ENCODE results near the gene RIPOR3.

Gene RIPOR3

DNA sequence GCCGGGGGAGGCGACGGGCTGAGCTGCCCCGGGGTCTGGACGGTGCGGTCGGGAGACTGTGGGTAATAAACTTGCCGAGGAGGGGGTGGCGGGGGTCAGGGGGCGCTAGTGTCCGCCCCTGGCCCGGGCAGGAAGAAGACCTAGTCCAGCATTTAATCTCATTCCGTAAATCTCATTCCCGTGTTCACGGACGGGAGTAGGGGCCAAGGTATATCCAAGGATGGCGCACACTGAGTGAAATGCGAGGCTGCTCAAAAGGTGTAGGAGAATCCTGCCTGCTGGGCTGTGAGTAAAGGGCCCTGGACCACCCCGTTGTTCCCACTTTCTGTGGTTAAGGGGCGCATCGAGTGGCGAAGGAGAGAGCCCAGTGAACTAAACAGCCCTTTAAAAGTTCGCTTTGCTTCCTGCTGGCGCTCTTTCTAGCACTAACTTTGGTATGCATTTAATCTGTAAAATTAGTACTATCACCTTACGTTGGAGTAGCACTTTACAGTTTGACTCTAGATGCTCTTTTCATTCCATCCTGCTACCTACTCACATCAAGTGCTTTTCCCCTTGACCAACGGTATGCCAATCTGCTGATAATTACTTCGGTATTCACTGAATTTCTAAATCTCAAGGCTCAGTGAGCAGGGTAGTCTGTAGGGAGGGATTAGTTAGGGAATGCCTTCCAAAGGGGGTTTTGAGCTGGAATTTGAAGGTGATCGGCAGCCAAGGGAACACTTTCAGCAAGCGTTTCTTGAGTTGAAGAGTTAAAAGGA lies 40.8 kb upstream of the RIPOR3 start:
- TF ChIP-seq FOXK2 (IDR thresholded peaks at IDR 0.05), result no peak
- no peak for TF ChIP-seq FOXM1 (IDR thresholded peaks at IDR 0.05; ENCODE audit: borderline replicate concordance)
- no peak for TF ChIP-seq ARNT (IDR thresholded peaks at IDR 0.05)
- TF ChIP-seq SUZ12 (IDR thresholded peaks at IDR 0.05), result no peak
- TF ChIP-seq ELF4 (IDR thresholded peaks at IDR 0.05), result no peak
- no peak for TF ChIP-seq BHLHE40 (IDR thresholded peaks at IDR 0.05; ENCODE audit: borderline replicate concordance)
- no peak for TF ChIP-seq NFRKB (IDR thresholded peaks at IDR 0.05)
- TF ChIP-seq, protein P1, sequence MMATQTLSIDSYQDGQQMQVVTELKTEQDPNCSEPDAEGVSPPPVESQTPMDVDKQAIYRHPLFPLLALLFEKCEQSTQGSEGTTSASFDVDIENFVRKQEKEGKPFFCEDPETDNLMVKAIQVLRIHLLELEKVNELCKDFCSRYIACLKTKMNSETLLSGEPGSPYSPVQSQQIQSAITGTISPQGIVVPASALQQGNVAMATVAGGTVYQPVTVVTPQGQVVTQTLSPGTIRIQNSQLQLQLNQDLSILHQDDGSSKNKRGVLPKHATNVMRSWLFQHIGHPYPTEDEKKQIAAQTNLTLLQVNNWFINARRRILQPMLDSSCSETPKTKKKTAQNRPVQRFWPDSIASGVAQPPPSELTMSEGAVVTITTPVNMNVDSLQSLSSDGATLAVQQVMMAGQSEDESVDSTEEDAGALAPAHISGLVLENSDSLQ (IDR thresholded peaks at IDR 0.05), result no peak
- no peak for TF ChIP-seq TARDBP (IDR thresholded peaks at IDR 0.05)
- TF ChIP-seq CTBP1 (IDR thresholded peaks at IDR 0.05; ENCODE audit: borderline replicate concordance), result no peak
- TF ChIP-seq SP1 (IDR thresholded peaks at IDR 0.05), result no peak
- no peak for TF ChIP-seq L3MBTL2 (conservative IDR thresholded peaks at IDR 0.05)
- no peak for TF ChIP-seq ZNF384 (IDR thresholded peaks at IDR 0.05)
- no peak for TF ChIP-seq HDGF (IDR thresholded peaks at IDR 0.05; ENCODE audit: borderline replicate concordance)
- no peak for TF ChIP-seq LEF1 (IDR thresholded peaks at IDR 0.05; ENCODE audit: borderline replicate concordance)
- TF ChIP-seq FOXA1 (IDR thresholded peaks at IDR 0.05), result no peak
- ChIA-PET CTCF (interaction anchor here (0.6 to 2.0 kb wide), 5 partner anchors 12 to 106 kb away, joined by 3 to 5 read pairs (median 3); no protein-coding TSS in a partner anchor), POLR2A (interaction anchor here (0.8 to 2.2 kb wide), 3 partner anchors 11 to 88 kb away, joined by 3 to 7 read pairs (median 4); no protein-coding TSS in a partner anchor)
- no peak for DNase-seq (ENCODE audit: extremely low spot score)

DNA sequence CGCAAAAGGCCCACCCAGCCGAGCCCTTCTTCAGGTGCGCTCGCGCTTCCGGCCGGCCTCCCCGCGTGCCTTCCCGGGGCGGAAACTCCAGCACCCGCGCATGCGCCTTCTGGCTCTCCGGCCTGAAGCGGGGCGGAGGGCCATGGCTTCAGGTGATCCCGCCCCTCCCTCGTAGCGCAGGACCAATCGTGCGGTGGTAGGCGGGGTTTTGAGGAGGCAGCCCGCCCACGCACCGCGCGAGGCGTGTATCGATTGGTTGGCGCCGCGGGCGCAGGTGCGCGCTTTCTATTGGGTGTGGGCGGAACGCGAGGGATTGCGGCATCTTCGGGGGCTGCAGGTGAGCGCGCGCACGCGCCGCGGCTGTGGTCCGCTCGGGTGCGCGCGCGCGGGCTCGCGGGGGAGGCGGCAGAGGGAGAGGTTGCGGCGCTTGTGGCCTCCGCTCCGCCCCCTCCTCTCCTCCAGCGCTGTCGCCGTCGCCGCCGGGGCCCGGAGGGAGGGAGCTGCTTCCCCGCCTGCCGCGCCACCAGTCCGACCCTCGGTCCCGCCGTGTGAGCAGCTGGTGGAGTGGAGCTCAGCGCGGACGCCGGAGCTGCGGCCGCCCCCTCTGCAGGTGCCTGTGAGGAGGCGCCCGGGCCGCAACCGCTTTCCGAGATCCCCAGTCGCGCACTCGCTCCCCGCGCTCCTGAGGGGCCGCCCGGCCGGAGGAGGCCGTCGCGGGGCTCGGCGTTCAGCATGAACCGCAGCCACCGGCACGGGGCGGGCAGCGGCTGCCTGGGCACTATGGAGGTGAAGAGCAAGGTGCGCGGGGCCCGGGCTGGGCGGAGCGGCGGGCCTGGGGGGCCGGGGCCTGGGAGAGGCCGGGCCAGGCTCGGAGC lies 40.0 kb upstream of the RIPOR3 start, which contains the start of gene PARD6B:
Gene PARD6B (plus strand): TSS at position 526 of the 875 bp plus-strand sequence. CDS start 207 bp downstream, at position 733.
- TF ChIP-seq TARDBP (IDR thresholded peaks at IDR 0.05) (peak; percentile 44; the same call in 1 of the 2 replicates), BHLHE40 (IDR thresholded peaks at IDR 0.05; ENCODE audit: borderline replicate concordance) (no peak), FOXA1 (IDR thresholded peaks at IDR 0.05) (no peak)
- TF ChIP-seq, protein P1 (IDR thresholded peaks at IDR 0.05), result no peak
- POLR2A ChIA-PET, result interaction anchor here (0.6 to 2.2 kb wide), 4 partner anchors 12 to 87 kb away, joined by 3 to 7 read pairs (median 4); no protein-coding TSS in a partner anchor
- CTCF ChIA-PET, result interaction anchor here (1.1 kb wide), 1 partner anchor 105 kb away, joined by 4 read pairs; no protein-coding TSS in a partner anchor
- peak; percentile 99 for DNase-seq (ENCODE audit: extremely low spot score)

DNA sequence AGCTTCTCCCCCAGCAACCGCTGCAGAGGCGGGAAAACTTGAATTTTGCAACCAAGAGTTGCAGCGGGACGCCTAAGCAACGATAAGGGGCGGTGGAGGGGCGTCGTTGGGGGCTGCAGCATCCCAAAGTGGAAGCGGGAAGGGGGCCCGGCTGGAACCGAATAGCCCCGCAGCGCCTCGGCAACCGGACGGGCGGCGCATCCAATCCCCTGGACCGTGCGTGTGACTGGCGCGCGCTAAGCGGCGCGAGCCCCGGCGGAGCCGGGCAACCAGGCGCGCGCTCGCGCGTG lies 39.4 kb upstream of the RIPOR3 start:
- TF ChIP-seq, protein P1 (IDR thresholded peaks at IDR 0.05), result peak; percentile 44; the same call in 1 of the 2 replicates
- TF ChIP-seq L3MBTL2 (conservative IDR thresholded peaks at IDR 0.05), result peak; percentile 67
- no peak for TF ChIP-seq SUZ12 (IDR thresholded peaks at IDR 0.05)
- DNase-seq (ENCODE audit: extremely low spot score), result no peak
- CTCF ChIA-PET, result no interaction called here

DNA sequence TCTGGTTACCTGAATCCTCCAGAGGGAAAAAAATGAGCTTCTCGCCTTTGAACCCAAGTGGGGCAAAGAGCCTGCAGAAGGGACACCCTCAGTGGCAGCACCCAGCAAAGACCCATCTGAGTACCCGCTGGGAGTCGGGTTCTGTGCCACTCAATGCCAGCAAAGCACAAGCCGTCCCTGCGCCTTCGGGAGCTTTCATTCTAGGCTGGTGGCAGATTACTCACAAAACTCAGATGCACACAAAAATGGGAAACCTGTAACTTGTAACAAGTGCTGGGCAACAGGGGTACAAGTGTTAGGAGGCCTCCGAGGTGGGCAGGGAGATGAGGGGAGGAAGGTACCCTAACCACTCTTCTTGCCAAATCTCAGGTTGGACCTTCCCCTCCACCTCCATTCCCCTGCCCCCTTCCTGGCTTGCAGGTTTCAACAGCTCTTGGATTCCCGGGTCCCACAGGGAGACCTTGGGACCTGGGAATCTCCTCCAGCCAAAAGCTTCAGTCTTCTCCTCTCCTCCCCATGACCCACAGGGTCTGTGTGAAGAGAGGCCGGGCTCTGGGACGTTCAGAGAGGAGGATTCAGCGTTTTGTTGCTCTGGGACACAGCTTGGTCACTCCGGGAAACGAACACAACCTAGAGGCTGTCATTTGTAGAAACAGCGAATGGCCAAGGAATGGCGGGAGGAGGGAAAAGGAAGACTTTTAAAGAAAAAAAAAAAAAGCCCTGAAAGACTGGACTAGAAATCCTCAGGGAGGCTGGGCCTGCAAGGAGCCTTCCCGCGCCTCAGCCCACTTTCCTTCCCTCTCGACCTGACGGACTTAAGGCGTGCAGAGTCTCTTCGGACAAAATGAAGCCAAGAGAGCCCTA lies 38.8 kb upstream of the RIPOR3 start:
- no peak for TF ChIP-seq FOXM1 (IDR thresholded peaks at IDR 0.05; ENCODE audit: borderline replicate concordance)
- TF ChIP-seq NFRKB (IDR thresholded peaks at IDR 0.05), result no peak
- TF ChIP-seq ZNF384 (IDR thresholded peaks at IDR 0.05), result no peak; the same call in 1 of the 2 replicates
- no peak for TF ChIP-seq ELF4 (IDR thresholded peaks at IDR 0.05)
- TF ChIP-seq, protein P1 (IDR thresholded peaks at IDR 0.05), result no peak
- TF ChIP-seq SUZ12 (IDR thresholded peaks at IDR 0.05), result no peak
- no peak for TF ChIP-seq SP1 (IDR thresholded peaks at IDR 0.05)
- no peak for TF ChIP-seq ARNT (IDR thresholded peaks at IDR 0.05)
- TF ChIP-seq L3MBTL2 (conservative IDR thresholded peaks at IDR 0.05), result no peak
- TF ChIP-seq FOXA1 (IDR thresholded peaks at IDR 0.05), result no peak
- no peak for TF ChIP-seq BHLHE40 (IDR thresholded peaks at IDR 0.05; ENCODE audit: borderline replicate concordance)
- no peak for TF ChIP-seq TARDBP (IDR thresholded peaks at IDR 0.05)
- TF ChIP-seq FOXK2 (IDR thresholded peaks at IDR 0.05), result no peak
- TF ChIP-seq HDGF (IDR thresholded peaks at IDR 0.05; ENCODE audit: borderline replicate concordance), result no peak
- TF ChIP-seq LEF1 (IDR thresholded peaks at IDR 0.05; ENCODE audit: borderline replicate concordance), result no peak
- no peak for TF ChIP-seq CTBP1 (IDR thresholded peaks at IDR 0.05; ENCODE audit: borderline replicate concordance)
- ChIA-PET POLR2A (interaction anchor here (1.3 to 2.2 kb wide), 3 partner anchors 12 to 19 kb away, joined by 4 to 7 read pairs (median 4); no protein-coding TSS in a partner anchor), CTCF (interaction anchor here (0.6 to 1.2 kb wide), 2 partner anchors 19 to 243 kb away, joined by 3 to 5 read pairs; no protein-coding TSS in a partner anchor)
- no peak for DNase-seq (ENCODE audit: extremely low spot score)

More for the DNA sequence above, 39.4 kb upstream of the RIPOR3 start:
- POLR2A ChIA-PET, result interaction anchor here (1.3 to 2.2 kb wide), 2 partner anchors 14 to 19 kb away, joined by 4 to 7 read pairs; no protein-coding TSS in a partner anchor

Data from HEK293T (cell line).